Measurements from ENCODE around the gene PRSS8. TPM values are rescaled to one million over a fixed set of nuclear protein-coding genes. Genes with fewer than 3 reads are reported as not detected.
"Not testable (repeated sequence)": the region's sequence is repeated elsewhere in the genome, so short reads cannot be mapped to it uniquely, and the experiment has no call there.

Gene PRSS8
- total RNA-seq (2014; rRNA removed; shearing (Covaris generic); ENCODE audit: low replicate concordance), result 2.9 and 4.4 TPM in 2 replicates

- peak; percentile 38 for DNase-seq (ENCODE audit: low read depth)
- in situ Hi-C loops (cut with HindIII; ENCODE audit: low pct_unique_long_range_greater_than_20kb, low sequenced_read_pairs), result no loop called here
Observed at GRCh38 chr16:31135535-31136286, at the start of gene PRSS8. Gene PRSS8 (minus strand): TSS chr16:31135727. CDS start chr16:31135498, 229 bp downstream.

GRCh38 chr16:31184888-31185287, 49.4 kb upstream of the PRSS8 start:
- no peak for DNase-seq (ENCODE audit: low read depth)
- in situ Hi-C loops (cut with HindIII; ENCODE audit: low pct_unique_long_range_greater_than_20kb, low sequenced_read_pairs), result no loop called here

GRCh38 chr16:31183432-31184428, 48.2 kb upstream of the PRSS8 start:
- DNase-seq (ENCODE audit: low read depth), result no peak
- in situ Hi-C loops (cut with HindIII; ENCODE audit: low pct_unique_long_range_greater_than_20kb, low sequenced_read_pairs), result no loop called here

- in situ Hi-C loops (cut with HindIII; ENCODE audit: low pct_unique_long_range_greater_than_20kb, low sequenced_read_pairs), result no loop called here
- no peak for DNase-seq (ENCODE audit: low read depth)
Observed at GRCh38 chr16:31182391-31182790, 46.9 kb upstream of the PRSS8 start.

- no peak for DNase-seq (ENCODE audit: low read depth)
Observed at GRCh38 chr16:31181102-31181830, 45.7 kb upstream of the PRSS8 start.

GRCh38 chr16:31179747-31180459, 44.4 kb upstream of the PRSS8 start, which contains the start of gene FUS:
Gene FUS (plus strand): TSS chr16:31180139. CDS start chr16:31180215, 76 bp downstream.
- in situ Hi-C loops (cut with HindIII; ENCODE audit: low pct_unique_long_range_greater_than_20kb, low sequenced_read_pairs), result no loop called here
- DNase-seq (ENCODE audit: low read depth), result peak; percentile 89

More at GRCh38 chr16:31181102-31181830, 45.7 kb upstream of the PRSS8 start:
- in situ Hi-C loops (cut with HindIII; ENCODE audit: low pct_unique_long_range_greater_than_20kb, low sequenced_read_pairs), result no loop called here

- DNase-seq (ENCODE audit: low read depth), result no peak
- in situ Hi-C loops (cut with HindIII; ENCODE audit: low pct_unique_long_range_greater_than_20kb, low sequenced_read_pairs), result no loop called here
Observed at GRCh38 chr16:31179219-31179746, 43.8 kb upstream of the PRSS8 start.

- DNase-seq (ENCODE audit: low read depth), result peak; percentile 61
- in situ Hi-C loops (cut with HindIII; ENCODE audit: low pct_unique_long_range_greater_than_20kb, low sequenced_read_pairs), result no loop called here
Observed at GRCh38 chr16:31177136-31177535, 41.6 kb upstream of the PRSS8 start.

GRCh38 chr16:31170048-31170447, 34.5 kb upstream of the PRSS8 start:
- in situ Hi-C loops (cut with HindIII; ENCODE audit: low pct_unique_long_range_greater_than_20kb, low sequenced_read_pairs); DNase-seq (ENCODE audit: low read depth): not testable (repeated sequence)

GRCh38 chr16:31168848-31169247, 33.3 kb upstream of the PRSS8 start:
- in situ Hi-C loops (cut with HindIII; ENCODE audit: low pct_unique_long_range_greater_than_20kb, low sequenced_read_pairs), result no loop called here
- no peak for DNase-seq (ENCODE audit: low read depth)

- no peak for DNase-seq (ENCODE audit: low read depth)
- in situ Hi-C loops (cut with HindIII; ENCODE audit: low pct_unique_long_range_greater_than_20kb, low sequenced_read_pairs), result no loop called here
Observed at GRCh38 chr16:31167315-31167714, 31.8 kb upstream of the PRSS8 start.

GRCh38 chr16:31157136-31157535, 21.6 kb upstream of the PRSS8 start:
- in situ Hi-C loops (cut with HindIII; ENCODE audit: low pct_unique_long_range_greater_than_20kb, low sequenced_read_pairs), result no loop called here
- no peak for DNase-seq (ENCODE audit: low read depth)

- DNase-seq (ENCODE audit: low read depth); in situ Hi-C loops (cut with HindIII; ENCODE audit: low pct_unique_long_range_greater_than_20kb, low sequenced_read_pairs): not testable (repeated sequence)
Observed at GRCh38 chr16:31150976-31151375, 15.4 kb upstream of the PRSS8 start.

- in situ Hi-C loops (cut with HindIII; ENCODE audit: low pct_unique_long_range_greater_than_20kb, low sequenced_read_pairs), result no loop called here
- no peak for DNase-seq (ENCODE audit: low read depth)
Observed at GRCh38 chr16:31149894-31150890, 14.7 kb upstream of the PRSS8 start, which contains the start of gene PRSS36. Gene PRSS36 (minus strand): TSS chr16:31150066. CDS start chr16:31150035, 31 bp downstream.

GRCh38 chr16:31149332-31149731, 13.8 kb upstream of the PRSS8 start:
- DNase-seq (ENCODE audit: low read depth), result no peak
- in situ Hi-C loops (cut with HindIII; ENCODE audit: low pct_unique_long_range_greater_than_20kb, low sequenced_read_pairs), result no loop called here

- DNase-seq (ENCODE audit: low read depth), result no peak
- in situ Hi-C loops (cut with HindIII; ENCODE audit: low pct_unique_long_range_greater_than_20kb, low sequenced_read_pairs), result no loop called here
Observed at GRCh38 chr16:31148896-31149295, 13.4 kb upstream of the PRSS8 start.

Measured in Caki2 (cell line).